Thoracic aorta (tissue), 2 donors: ENCODE measurements around the gene HS1BP3. TPM values are rescaled to one million over a fixed set of nuclear protein-coding genes. Genes with fewer than 3 reads are reported as not detected.

ENCODE experiments used
- ATAC-seq: fragments of 150-250 bp; one replicate; pipeline ENCODE4 v1.8.0; 2017; ENCODE audit warnings: low read depth; ENCODE audit not compliant: insufficient number of reproducible peaks, low FRiP score
- DNase-seq: peaks from one replicate; pipeline ENCODE4 v3.0.0-alpha.2; 2020; ENCODE audit warnings: low spot score
- H3K27ac ChIP-seq, 2 donors: fragments of 200-600 bp; sonication (generic); 1 replicate in 1 of 2; 2 replicates in 1 of 2; pipeline ENCODE4 v1.5.1; 2016; ENCODE audit warnings: mild to moderate bottlenecking in 2 of 2, moderate library complexity in 2 of 2
- H3K27me3 ChIP-seq: fragments of 200-600 bp; sonication (generic); replicated peaks from 2 replicates; pipeline ENCODE4 v1.6.0; 2016; ENCODE audit warnings: mild to moderate bottlenecking; ENCODE audit not compliant: insufficient read depth
- H3K36me3 ChIP-seq: fragments of 200-600 bp; sonication (generic); one replicate; pipeline ENCODE4 v1.5.1; 2016
- H3K4me1 ChIP-seq, 2 donors: fragments of 200-600 bp; sonication (generic); 1 replicate in 1 of 2; 2 replicates in 1 of 2; pipeline versions ENCODE4 v1.5.1 to v1.6.0; 2016; ENCODE audit warnings: low read depth in 2 of 2, mild to moderate bottlenecking in 1 of 2; ENCODE audit not compliant: control insufficient read depth in 1 of 2
- H3K4me3 ChIP-seq: fragments of 200-600 bp; sonication (generic); 2 replicates; pipeline ENCODE4 v1.5.1; 2016; ENCODE audit warnings: mild to moderate bottlenecking
- H3K9me3 ChIP-seq: fragments of 200-600 bp; sonication (generic); 2 replicates; pipeline ENCODE4 v1.5.1; 2016
- CTCF ChIP-seq: fragments of 200-600 bp; sonication (generic); IDR thresholded peaks from one replicate; pipeline ENCODE4 v1.5.1; 2019; ENCODE audit warnings: antibody characterized with exemption
- total RNA-seq, 2 donors: library from RNA; depleted of rRNA; stranded (reverse); fragments of >200 nt; gene quantifications; one replicate each; pipeline versions ENCODE4 v1.1.0 to v1.2.3, GENCODE V29; 2016

HS1BP3 gene
- total RNA-seq, 2 donors from 2014 or later: 40.7 to 65.8 TPM

GRCh38 chr2:20580690-20581437, 70.0 kb downstream of the HS1BP3 start:
- no peak for TF ChIP-seq CTCF
- ATAC-seq (no peak), DNase-seq (no peak)
- Histone ChIP-seq H3K4me1 (peaks cover 38 to 70% of the 10 kb centered on the region in 2 donors), H3K9me3 (no peaks in the 10 kb centered on the region), H3K27ac (peak overlapping the region; percentile 89), H3K4me3 (no peak overlapping the region), H3K27me3 (no peaks in the 10 kb centered on the region), H3K36me3 (no peaks in the 10 kb centered on the region)

- ATAC-seq: no peak
- peaks cover 33 to 60% of the 10 kb centered on the region in 2 donors for H3K4me1 ChIP-seq
Measured at GRCh38 chr2:20579866-20580265, 71.0 kb downstream of the HS1BP3 start.

GRCh38 chr2:20578895-20579825, 71.7 kb downstream of the HS1BP3 start:
- Histone ChIP-seq H3K36me3 (no peaks in the 10 kb centered on the region), H3K4me1 (peaks cover 26 to 53% of the 10 kb centered on the region in 2 donors), H3K9me3 (no peaks in the 10 kb centered on the region), H3K27me3 (no peaks in the 10 kb centered on the region), H3K27ac (peak overlapping the region; percentile 89), H3K4me3 (peak overlapping the region; percentile 38)
- TF ChIP-seq CTCF: no peak
- DNase-seq (peak; percentile 84), ATAC-seq (peak; percentile 91)

More at GRCh38 chr2:20579866-20580265, 71.0 kb downstream of the HS1BP3 start:
- no peak for TF ChIP-seq CTCF
- Histone ChIP-seq H3K9me3 (no peaks in the 10 kb centered on the region), H3K27ac (peak overlapping the region; percentile 89), H3K27me3 (no peaks in the 10 kb centered on the region), H3K36me3 (no peaks in the 10 kb centered on the region), H3K4me3 (no peak overlapping the region)
- DNase-seq: no peak

GRCh38 chr2:20578266-20578894, 72.5 kb downstream of the HS1BP3 start:
- no peak for TF ChIP-seq CTCF
- DNase-seq: no peak
- peaks cover 18 to 45% of the 10 kb centered on the region in 2 donors for H3K4me1 ChIP-seq

More at GRCh38 chr2:20578266-20578894, 72.5 kb downstream of the HS1BP3 start:
- Histone ChIP-seq H3K4me3 (peak overlapping the region; percentile 38), H3K27ac (peak overlapping the region; percentile 89), H3K27me3 (no peaks in the 10 kb centered on the region), H3K9me3 (no peaks in the 10 kb centered on the region), H3K36me3 (no peaks in the 10 kb centered on the region)
- no peak for ATAC-seq
